NCI-H1930 (cell line): ENCODE measurements around the gene CDIP1.

Experiments
- DNase-seq, 2 experiments: peaks; one replicate each; lab custom pipeline; 2025; lab: John Stamatoyannopoulos, UW

Gene CDIP1

DNA sequence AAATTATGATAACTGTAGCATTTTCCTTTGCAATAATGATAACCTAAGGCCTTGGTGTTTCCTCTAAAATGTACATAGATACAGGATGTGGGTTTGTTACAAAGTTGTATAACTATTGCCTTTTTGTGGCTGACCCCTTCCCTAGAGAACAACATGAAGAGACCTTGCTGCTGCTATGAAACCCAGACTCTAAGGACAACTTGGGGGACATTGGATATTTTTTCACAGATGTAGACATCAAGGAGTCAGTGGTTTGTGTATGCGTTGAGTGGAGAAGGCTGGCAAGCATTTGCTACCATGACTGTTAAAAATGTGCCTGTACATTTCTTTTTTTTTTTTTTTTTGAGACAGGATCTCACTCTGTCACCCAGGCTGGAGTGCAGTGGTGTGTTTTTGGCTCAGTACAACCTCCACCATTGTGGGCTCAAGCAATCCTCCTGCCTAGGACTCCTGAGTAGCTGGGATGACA, 50.0 kb downstream of the CDIP1 start:
- no peak for DNase-seq

DNA sequence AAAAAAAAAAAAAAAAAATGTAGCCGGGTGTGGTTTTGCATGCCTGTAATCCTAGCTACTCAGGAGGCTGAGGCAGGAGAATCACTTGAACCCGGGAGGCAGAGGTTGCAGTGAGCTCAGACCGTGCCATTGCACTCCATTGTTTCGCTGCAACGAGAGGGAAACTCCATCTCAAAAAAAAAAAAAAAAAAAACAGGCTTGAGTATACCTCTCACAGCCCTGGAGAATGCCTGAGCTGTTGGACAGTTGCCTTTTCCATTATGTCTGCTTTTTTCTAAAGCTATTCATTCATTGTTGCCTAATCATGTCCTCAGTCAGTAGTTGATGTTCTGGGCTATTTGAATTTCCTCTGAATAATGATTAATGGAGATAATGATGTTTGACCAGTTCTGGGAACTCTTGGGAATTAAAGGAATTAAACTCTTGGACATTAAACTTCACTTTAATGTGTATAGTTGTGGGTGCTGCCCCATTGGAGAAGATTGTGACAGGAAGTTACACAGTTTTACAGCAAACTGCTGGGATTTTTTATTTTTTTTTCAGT, 50.5 kb downstream of the CDIP1 start:
- no peak for DNase-seq

DNA sequence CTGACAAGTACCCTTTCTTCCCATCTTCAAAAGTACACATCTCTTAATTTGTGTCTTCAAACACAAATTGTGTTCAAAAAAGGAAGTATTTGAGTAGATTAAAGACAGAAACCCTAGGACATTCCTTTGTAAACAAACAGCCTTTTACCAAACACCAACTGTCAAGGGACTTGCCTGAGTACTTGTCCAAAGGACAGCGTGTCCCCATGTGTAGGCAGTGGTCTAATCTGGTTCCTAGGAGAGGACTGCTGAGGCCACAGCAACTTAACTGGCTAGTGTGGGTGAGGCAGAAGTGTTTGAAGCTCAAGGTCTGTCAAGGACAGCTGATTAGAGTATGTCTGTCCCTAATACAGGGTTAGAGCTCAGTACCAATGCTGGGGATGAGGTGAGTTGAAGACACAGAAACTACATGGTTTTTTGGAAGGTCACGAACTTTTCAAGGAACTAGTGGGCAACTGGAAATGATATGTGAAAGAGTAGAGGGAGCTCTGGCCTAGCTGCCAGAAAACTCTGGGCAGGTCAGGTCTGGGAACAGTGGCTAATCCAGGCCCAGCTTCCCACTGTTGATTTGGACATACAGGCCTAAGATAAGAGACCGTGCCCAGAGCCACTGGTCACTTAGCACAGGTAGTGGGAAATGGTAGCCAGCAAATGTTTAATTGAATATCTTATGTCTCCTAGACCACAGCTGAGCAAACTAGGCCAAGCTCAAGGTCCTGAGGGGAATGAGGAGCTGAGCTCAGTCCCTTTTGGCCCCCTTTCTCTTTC, 52.3 kb downstream of the CDIP1 start:
- no peak for DNase-seq

DNA sequence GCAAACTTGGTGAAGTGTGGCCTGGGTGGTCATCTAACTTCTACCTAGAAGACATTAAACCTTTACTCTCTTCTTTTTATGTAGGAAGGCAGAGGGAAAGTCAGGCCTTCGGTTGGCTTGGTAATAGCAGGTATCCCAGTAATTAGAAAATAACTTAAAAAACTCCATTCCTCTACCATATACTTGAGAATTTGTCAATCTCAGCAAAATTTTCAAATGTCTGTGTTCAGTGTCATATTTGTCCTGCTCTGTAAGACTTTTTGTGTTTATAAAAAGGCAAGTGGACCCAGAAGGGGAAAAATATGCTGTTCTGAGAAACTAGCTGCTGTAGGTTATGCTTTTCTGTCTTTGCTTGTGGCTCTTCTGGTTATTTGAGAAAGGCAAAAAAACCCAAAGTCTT, 56.6 kb downstream of the CDIP1 start:
- DNase-seq: no peak

DNA sequence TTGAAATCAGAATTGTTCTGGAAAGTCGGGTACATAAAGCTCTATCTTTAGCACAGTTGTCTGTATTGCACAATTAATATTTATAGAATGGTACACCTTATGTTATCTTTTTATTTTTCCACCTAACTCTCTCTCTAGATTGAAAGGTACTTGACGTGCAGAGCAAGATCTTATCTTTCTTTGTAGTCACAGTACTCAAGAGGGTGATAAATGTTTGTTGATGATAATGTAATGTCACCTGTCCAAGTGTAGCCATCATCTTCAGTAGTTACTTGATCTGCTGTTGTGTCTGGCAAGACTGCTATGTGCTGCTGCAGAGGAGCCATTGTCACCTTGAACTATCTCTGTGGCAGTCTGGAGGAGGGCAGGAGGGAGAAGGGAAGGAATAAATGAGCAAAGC, 57.0 kb downstream of the CDIP1 start:
- no peak for DNase-seq

DNA sequence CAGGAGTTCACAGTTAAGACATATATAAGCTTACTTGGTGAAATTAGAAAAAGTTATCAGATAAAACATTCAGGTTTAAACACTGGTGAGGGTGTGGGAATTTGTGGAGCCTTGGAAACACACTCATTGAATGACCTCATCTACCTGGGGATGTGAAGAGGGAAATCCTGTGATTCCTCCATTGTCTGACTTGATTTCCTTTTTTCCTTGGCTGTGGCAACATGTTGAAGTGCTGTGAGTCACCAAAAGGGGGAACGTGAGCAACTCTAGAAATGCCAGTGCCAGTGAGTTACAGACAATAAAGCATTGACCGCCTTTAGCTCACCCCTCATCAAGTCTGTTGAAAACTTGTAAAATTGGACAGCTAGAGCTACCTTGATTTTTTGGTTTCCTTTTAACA, 60.6 kb downstream of the CDIP1 start:
- no peak for DNase-seq

DNA sequence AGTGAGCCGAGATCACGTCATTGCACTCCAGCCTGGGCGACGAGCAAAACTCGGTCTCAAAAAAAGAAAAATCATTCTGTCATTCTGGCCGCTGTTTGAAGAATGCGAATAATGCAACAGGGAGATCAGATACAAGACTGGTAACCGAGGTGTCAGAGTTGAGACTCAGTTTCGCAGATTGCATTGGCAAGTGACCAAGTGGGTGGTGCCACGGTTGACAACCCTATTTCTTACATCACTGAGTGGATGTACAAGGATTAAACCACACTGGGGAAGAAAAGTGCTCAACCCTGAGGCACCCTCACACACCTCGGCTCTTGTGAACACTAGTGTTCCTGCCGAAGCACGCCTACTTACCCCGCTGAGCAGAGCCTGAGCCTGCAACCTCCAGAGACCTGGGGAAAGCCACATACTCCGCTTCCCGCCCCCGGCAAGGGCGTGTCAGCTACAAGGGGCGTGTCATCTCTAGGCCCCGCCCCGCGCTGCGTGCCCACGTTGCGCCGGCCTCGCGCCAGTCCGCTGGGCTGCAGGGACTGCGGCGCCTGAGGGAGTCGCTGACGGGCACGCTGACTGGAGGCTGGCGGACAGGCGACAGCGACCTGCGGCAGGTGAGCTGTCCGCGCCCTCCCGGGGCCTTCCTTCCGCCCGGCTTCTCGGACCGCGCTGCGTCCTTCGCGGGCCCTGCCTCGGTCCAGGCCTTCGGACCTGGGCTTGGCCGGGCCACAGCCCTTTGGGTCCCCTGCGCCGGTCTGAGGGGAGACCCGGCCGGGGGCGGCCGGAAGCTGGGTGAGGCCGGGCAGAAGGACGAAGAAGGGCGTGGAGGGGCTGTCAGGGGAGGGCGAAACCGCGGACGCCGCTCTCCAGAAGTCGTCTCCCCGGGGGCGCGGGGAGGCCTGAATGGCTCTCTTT, 62.4 kb downstream of the CDIP1 start, which contains the start of gene HMOX2:
Gene HMOX2, plus strand, starts transcription at position 519 of the 909 bp plus-strand sequence. CDS start 29,127 bp downstream, outside the sequence.
- peak; percentile 90 to 95 for DNase-seq

DNA sequence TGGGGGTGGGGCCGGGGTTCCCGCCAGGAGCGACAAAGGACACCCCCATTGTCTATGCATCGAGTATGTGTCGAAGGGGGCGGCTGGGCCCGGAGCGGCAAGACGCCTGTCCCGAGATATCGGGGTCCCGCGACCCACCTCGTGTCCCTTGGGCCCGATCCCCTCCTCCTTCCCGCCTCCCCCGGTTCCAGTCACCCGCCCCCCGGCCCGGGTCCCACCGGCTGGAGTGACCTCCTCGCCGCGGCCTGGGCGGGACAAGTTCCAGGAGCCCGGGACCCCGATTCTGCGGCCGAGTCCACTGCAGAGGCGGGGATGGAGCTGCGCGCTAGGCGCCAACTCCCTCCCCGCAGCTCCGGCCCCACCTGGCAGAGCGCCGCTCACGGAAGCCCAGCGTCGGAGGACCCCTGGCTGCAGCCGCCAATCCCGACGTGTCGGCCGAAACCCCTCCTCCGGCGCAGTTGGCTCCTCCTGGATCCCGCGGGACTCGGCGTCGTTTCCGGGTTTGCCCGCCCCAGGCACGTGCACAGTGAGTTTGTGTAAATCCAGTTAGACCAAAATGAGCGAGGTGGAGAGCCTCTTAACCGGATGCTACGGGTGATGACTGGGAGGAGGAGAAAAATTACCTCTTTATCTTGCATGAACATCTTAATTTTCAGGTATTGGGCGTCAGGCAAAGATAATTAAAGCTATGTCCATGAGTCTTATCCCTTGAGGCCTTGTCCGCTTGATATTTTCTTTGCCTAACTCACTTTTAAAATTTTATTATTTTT, 64.2 kb downstream of the CDIP1 start, which contains the start of gene NMRAL1:
Gene NMRAL1, minus strand, starts transcription at position 434 of the 770 bp plus-strand sequence. CDS start 493 bp downstream, outside the sequence.
- DNase-seq: peak; percentile 96 to 97

DNA sequence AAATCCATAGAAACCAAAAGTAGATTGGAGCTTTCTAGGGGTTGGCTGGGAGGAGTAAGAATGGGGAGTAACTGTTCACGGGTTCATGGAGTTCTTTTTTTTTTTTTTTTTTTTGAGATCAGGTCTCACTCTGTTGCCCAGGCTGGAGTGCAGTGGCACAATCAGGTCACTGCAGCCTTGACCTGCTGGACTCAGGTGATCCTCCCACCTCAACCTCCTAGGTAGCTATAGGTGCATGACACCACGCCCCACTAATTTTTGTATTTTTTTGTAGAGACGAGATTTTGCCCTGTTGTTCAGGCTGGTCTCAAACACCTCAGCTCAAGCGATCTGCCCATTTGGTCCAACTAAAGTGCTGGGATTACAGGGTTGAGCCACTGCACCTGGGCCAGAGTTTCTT, 65.7 kb downstream of the CDIP1 start:
- no peak for DNase-seq

DNA sequence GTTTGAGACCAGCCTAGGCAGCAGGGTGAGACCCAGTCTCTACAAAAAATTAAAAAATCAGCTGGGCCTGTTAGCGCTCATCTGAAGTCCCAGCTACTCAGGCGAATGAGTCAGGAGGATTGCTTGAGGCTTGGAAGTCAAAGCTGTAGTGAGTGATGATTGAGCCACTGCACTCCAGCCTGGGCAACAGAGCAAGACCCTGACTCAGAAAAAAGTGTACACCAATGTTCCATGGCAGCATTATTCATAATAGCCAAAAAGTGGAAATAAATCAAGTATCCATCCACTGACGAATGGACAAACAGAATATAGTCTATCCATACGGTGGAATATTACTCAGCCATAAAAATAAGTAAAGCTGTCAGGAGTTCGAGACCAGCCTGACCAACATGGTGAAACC, 66.7 kb downstream of the CDIP1 start:
- no peak for DNase-seq

DNA sequence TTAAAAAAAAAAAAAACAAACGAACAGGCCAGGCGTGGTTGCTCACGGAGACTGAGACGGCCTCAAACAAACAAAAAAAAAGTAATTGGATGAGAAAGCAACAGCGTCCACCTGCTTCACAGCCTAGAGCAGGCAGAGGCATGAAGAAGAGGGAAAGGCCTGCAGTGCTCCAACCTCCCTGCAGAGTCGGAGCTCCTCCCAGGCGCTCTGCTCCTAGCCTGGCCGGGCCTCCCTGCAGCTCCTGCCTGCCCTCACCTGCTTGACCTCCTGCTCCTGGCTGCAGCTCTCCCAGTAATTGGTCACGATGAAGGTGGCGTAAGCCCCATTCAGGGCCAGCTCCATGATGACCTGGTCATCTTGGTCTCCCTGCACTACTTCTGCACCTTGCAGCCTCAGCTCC, 69.6 kb downstream of the CDIP1 start:
- DNase-seq: no peak

DNA sequence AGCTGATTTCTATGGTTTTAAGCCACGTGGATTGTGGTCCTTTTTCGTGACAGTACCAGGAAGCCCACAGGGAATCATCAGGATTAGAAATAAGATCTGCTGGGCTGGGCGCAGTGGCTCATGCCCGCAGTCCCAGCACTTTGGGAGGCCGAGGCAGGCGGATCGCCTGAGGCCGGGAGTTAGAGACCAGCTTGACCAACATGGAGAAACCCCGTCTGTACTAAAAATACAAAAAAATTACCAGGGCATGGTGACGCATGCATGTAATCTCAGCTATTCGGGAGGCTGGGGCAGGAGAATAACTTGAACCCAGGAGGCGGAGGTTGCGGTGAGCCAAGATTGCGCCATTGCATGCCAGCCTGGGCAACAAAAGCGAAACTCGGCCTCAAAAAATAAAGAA, 70.7 kb downstream of the CDIP1 start:
- DNase-seq: no peak

DNA sequence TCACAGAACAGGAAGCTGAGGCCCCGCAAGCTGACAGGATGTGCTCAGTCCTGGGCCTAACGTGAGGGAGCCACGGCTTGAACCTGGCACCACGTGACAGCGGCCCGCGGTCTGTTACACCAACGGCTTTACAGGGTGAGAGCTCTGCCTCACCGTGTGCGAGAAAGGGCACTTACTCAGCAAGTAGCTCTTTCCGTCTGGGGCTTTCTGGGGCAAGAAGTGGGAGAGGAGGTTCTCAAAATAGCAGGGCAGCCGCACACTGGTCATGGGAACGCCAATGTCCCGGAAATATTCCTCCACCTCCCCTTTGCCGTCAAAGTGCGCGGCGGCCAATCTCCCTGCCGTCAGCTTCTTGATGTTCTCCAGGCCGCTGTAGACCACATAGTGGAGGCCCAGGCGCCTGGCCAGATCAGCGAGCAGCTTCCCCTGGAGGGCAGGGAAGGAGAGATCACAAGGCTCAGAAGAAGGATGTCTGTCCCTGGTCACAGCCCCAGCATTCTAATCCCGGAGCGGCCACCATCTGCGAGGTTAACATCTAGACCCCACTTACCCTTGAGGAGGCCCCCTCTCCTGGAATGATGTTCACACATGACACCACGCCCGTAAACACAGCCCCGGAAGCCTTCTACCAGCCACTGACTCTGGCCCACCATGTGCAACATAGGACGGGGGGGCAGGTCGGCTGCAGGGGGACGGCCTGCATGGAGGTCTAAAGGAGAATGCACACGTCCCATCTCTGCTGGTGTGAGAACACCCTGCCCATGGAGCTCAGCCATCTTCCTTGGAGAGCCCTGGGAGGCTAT, 72.4 kb downstream of the CDIP1 start:
- DNase-seq: no peak

DNA sequence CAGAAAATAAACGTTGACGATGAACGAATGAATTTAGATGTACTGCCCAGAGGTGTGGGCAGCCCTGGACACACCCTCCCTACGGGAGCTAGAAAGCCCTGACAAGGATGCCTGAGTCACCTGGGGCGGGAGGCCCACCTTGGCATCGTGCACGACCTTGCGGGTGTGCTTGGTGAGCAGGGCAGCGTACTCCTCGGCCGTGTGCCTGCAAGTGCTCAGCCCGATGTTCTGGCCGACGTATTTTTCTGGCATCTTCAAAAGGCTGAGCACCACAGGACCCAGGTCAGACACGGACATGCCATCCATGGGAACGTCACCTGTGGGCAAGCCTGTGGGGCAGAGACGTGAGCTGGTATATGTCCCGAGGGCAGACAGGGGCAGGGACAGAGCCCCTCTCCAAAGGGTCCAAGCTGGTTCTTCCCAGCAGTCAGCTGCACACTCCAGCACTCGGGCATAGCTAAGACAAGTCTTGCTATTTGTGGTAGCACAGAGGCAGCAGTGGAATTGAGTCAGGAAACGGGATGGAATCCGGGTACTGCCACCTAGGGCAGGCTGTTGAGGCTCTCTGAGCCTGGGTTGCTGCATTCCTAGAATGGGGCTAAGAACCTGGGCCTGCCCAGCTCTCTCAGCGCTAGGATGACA, 74.9 kb downstream of the CDIP1 start:
- no peak for DNase-seq

DNA sequence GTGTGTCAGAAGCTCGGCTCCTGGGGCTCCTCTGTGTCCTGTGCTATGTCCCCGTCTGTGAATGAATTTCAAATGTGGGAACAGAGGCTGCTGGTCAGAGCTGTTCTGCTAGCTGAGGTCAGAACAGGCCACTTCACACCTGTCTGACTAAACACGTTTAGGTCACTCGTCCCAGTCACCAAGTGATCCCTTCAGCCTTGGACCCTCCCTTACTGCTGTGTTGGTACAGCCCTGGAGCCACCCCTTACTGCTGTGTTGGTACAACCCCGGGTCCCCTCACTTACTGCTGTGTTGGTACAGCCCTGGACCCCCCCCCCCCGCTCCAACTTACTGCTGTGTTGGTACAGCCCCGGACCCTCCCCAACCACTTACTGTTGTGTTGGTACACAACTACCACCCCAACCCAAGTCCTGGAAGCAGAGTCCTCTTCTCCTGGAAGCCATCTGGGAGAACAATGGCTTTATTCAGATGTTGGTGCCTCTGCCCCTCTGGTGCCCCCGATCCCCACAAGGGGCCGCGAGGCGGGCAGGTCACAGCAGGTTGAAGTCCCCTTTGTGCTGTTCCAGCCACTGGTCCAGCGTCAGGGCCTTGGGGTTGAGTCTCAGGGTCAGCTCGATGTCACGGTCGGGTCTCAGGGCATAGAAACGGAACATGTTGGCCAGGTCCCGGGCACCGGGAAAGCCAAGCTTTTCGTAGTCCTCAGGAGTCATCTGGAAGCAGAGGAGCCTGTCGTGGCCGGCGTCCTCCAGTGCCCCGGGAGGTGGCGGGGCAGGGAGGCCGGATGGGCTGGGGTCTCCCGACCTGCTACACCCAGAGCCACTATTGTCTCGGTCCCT, 77.1 kb downstream of the CDIP1 start:
- peak in 1 of 2 experiments; percentile 49 for DNase-seq

DNA sequence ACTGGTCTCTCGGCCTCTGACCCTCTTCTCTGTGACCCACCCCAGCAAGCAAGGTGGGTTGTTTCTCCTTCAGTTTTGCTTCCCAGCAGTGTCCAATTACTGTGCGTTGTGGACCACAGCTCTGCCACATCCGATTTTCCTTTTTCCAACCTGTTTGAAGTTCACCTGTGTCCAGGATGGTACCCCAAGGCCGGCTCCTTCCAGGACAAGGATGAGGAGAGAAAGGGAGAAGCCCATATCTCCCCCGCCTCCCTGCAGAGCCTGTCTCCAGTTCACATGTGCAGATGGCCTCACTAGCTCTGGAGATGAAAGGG, 77.7 kb downstream of the CDIP1 start:
- DNase-seq: no peak
